ENCODE measurements around the gene RPS2. TPM values are rescaled to one million over a fixed set of nuclear protein-coding genes. Genes with fewer than 3 reads are reported as not detected.
"Not testable (repeated sequence)": the region's sequence is repeated elsewhere in the genome, so short reads cannot be mapped to it uniquely, and the experiment has no call there.

Gene RPS2
- total RNA-seq, 1 experiment from 2014 or later, result 5,569 TPM

GRCh38 chr16:1965396-1966001 lies 873 bp upstream of the RPS2 start:
- no peak for DNase-seq (ENCODE audit: low read depth)

- DNase-seq (ENCODE audit: low read depth), result peak; percentile 44
Observed at GRCh38 chr16:1963806-1964505, 670 bp downstream of the RPS2 start.

- DNase-seq (ENCODE audit: low read depth), result not testable (repeated sequence)
Observed at GRCh38 chr16:1962161-1963153, 2.2 kb downstream of the RPS2 start.

- peak; percentile 71 for DNase-seq (ENCODE audit: low read depth)
Observed at GRCh38 chr16:1961651-1962067, 3.0 kb downstream of the RPS2 start.

- DNase-seq (ENCODE audit: low read depth), result peak; percentile 81
Observed at GRCh38 chr16:1960665-1961630, 3.7 kb downstream of the RPS2 start.

- peak; percentile 87 for DNase-seq (ENCODE audit: low read depth)
Observed at GRCh38 chr16:1959269-1960039, 5.2 kb downstream of the RPS2 start, which contains the start of gene NDUFB10. NDUFB10 (plus strand) TSS chr16:1959538; CDS start chr16:1959625, 87 bp downstream.

GRCh38 chr16:1958715-1959268 lies 5.8 kb downstream of the RPS2 start:
- no peak for DNase-seq (ENCODE audit: low read depth)

GRCh38 chr16:1958143-1958491 lies 6.5 kb downstream of the RPS2 start:
- not testable (repeated sequence) for DNase-seq (ENCODE audit: low read depth)

- DNase-seq (ENCODE audit: low read depth), result not testable (repeated sequence)
Observed at GRCh38 chr16:1957434-1958142, 7.0 kb downstream of the RPS2 start.

GRCh38 chr16:1953734-1954133 lies 10.9 kb downstream of the RPS2 start:
- no peak for DNase-seq (ENCODE audit: low read depth)

GRCh38 chr16:1950559-1950958 lies 14.1 kb downstream of the RPS2 start:
- no peak for DNase-seq (ENCODE audit: low read depth)

- DNase-seq (ENCODE audit: low read depth), result no peak
Observed at GRCh38 chr16:1950047-1950446, 14.6 kb downstream of the RPS2 start.

- no peak for DNase-seq (ENCODE audit: low read depth)
Observed at GRCh38 chr16:1949507-1949906, 15.1 kb downstream of the RPS2 start.

- DNase-seq (ENCODE audit: low read depth), result no peak
Observed at GRCh38 chr16:1947369-1947670, 17.3 kb downstream of the RPS2 start.

- no peak for DNase-seq (ENCODE audit: low read depth)
Observed at GRCh38 chr16:1946495-1947368, 17.9 kb downstream of the RPS2 start.

GRCh38 chr16:1945559-1946391 lies 18.9 kb downstream of the RPS2 start:
- no peak for DNase-seq (ENCODE audit: low read depth)

GRCh38 chr16:1944612-1945199 lies 19.9 kb downstream of the RPS2 start:
- DNase-seq (ENCODE audit: low read depth), result no peak

Data from HT1080 (cell line).